OCI-M1 (cell line): ENCODE results near the gene CHRM2.
"Not testable (repeated sequence)": the region's sequence is repeated elsewhere in the genome, so short reads cannot be mapped to it uniquely, and the experiment has no call there.

Source experiments
- DNase-seq: peaks from one replicate; lab custom pipeline; 2025; lab: John Stamatoyannopoulos, UW

The CHRM2 gene

GRCh38 chr7:136868496-136869000, at the start of gene CHRM2:
Gene CHRM2, plus strand, starts transcription at chr7:136868652. Its CDS starts 146,214 bp downstream, at chr7:137014866.
- DNase-seq, result no peak

- not testable (repeated sequence) for DNase-seq
These were observed 37.1 kb upstream of the CHRM2 start for GRCh38 chr7:136831398-136831797.

- peak; percentile 38 for DNase-seq
These were observed 22.5 kb upstream of the CHRM2 start for GRCh38 chr7:136845899-136846465.

GRCh38 chr7:136847858-136848257, 20.6 kb upstream of the CHRM2 start:
- no peak for DNase-seq

- no peak for DNase-seq
These were observed 14.8 kb upstream of the CHRM2 start for GRCh38 chr7:136853654-136854053.

GRCh38 chr7:136857573-136857972, 10.9 kb upstream of the CHRM2 start:
- DNase-seq, result peak; percentile 34

- no peak for DNase-seq
These were observed 8.6 kb upstream of the CHRM2 start for GRCh38 chr7:136859803-136860202.

GRCh38 chr7:136865236-136865635, 3.2 kb upstream of the CHRM2 start:
- no peak for DNase-seq

- DNase-seq, result no peak
These were observed 2.7 kb upstream of the CHRM2 start for GRCh38 chr7:136865777-136866176.

GRCh38 chr7:136869001-136869961, 829 bp downstream of the CHRM2 start:
- no peak for DNase-seq

- no peak for DNase-seq
These were observed 1.8 kb downstream of the CHRM2 start for GRCh38 chr7:136869991-136870865.

GRCh38 chr7:136870866-136871487, 2.5 kb downstream of the CHRM2 start:
- no peak for DNase-seq

- peak; percentile 4 for DNase-seq
These were observed 6.1 kb downstream of the CHRM2 start for GRCh38 chr7:136874393-136875032.

- no peak for DNase-seq
These were observed 9.1 kb downstream of the CHRM2 start for GRCh38 chr7:136877509-136877908.

GRCh38 chr7:136877990-136878389, 9.5 kb downstream of the CHRM2 start:
- DNase-seq, result no peak

- no peak for DNase-seq
These were observed 10.4 kb downstream of the CHRM2 start for GRCh38 chr7:136878878-136879277.

GRCh38 chr7:136883046-136883445, 14.6 kb downstream of the CHRM2 start:
- DNase-seq, result no peak

GRCh38 chr7:136884492-136884891, 16.0 kb downstream of the CHRM2 start:
- no peak for DNase-seq

GRCh38 chr7:136887317-136887716, 18.9 kb downstream of the CHRM2 start:
- no peak for DNase-seq

- DNase-seq, result no peak
These were observed 21.9 kb downstream of the CHRM2 start for GRCh38 chr7:136890399-136890798.

- no peak for DNase-seq
These were observed 23.4 kb downstream of the CHRM2 start for GRCh38 chr7:136891850-136892249.
